ENCODE results near the gene RRAGD. TPM values are rescaled to one million over a fixed set of nuclear protein-coding genes. Genes with fewer than 3 reads are reported as not detected.
A peak's percentile ranks its signal among the peaks of the same experiment; 100 is the strongest.

Gene RRAGD
- total RNA-seq, 1 donor from 2014 or later = 17.9 TPM

- Mint-ChIP-seq H3K27ac (ENCODE audit: unreplicated experiment) (no peak overlapping the region), H3K4me3 (ENCODE audit: unreplicated experiment) (no peak overlapping the region), H3K4me1 (ENCODE audit: low read depth) (peaks cover 29% of the 10 kb centered on the region), H3K27me3 (ENCODE audit: low read depth) (peaks cover 2% of the 10 kb centered on the region), H3K36me3 (ENCODE audit: low read depth) (peaks cover 1% of the 10 kb centered on the region), H3K9me3 (ENCODE audit: low read depth) (no peaks in the 10 kb centered on the region)
- DNase-seq (ENCODE audit: low spot score) = no peak
- TF ChIP-seq, protein P1, sequence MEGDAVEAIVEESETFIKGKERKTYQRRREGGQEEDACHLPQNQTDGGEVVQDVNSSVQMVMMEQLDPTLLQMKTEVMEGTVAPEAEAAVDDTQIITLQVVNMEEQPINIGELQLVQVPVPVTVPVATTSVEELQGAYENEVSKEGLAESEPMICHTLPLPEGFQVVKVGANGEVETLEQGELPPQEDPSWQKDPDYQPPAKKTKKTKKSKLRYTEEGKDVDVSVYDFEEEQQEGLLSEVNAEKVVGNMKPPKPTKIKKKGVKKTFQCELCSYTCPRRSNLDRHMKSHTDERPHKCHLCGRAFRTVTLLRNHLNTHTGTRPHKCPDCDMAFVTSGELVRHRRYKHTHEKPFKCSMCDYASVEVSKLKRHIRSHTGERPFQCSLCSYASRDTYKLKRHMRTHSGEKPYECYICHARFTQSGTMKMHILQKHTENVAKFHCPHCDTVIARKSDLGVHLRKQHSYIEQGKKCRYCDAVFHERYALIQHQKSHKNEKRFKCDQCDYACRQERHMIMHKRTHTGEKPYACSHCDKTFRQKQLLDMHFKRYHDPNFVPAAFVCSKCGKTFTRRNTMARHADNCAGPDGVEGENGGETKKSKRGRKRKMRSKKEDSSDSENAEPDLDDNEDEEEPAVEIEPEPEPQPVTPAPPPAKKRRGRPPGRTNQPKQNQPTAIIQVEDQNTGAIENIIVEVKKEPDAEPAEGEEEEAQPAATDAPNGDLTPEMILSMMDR (IDR thresholded peaks at IDR 0.05) = no peak
Measured at GRCh38 chr6:89438248-89438647, 26.2 kb upstream of the RRAGD start.

DNA sequence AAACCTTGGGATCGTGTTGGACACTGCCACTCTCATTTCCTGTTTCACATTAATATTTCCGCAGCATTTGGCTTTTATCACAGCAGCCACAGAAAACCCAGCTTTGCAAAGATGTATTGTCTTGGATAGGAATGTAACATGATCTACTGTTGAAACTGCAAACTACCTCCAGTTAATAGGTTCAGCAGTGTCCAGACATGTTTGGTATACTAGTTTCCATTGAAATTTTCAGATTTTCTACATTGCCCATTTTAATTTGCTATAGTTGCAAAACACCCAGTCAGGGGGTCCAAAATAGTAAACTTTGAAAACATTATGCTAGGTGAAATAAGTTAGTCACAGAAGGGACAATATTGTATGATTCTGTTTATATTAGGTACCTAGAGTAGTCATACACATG is 24.2 kb upstream of the RRAGD start:
- Mint-ChIP-seq H3K36me3 (ENCODE audit: low read depth) (no peaks in the 10 kb centered on the region), H3K4me3 (ENCODE audit: unreplicated experiment) (no peak overlapping the region), H3K9me3 (ENCODE audit: low read depth) (no peaks in the 10 kb centered on the region), H3K4me1 (ENCODE audit: low read depth) (peaks cover 35% of the 10 kb centered on the region), H3K27ac (ENCODE audit: unreplicated experiment) (no peak overlapping the region), H3K27me3 (ENCODE audit: low read depth) (no peaks in the 10 kb centered on the region)
- TF ChIP-seq, protein P1 (IDR thresholded peaks at IDR 0.05) = no peak
- DNase-seq (ENCODE audit: low spot score) = no peak

DNA sequence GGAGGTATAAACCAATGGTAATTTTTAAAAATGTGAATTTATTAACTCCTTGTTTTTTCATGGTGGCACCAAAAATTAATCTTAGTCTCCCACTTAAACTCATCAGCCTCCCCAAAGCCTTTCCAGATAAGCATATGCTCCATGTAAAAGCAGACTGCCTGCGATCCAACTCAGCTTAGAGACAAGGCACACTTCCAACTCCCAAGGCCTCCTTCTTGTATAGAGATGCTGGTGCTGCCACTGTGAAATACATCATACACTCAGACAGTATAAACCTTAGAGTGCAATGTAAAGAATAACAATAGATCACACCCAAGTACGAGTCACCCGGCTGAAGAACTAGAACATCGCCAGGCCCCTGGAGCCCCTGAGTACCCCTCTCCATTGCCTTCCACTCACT is 22.9 kb upstream of the RRAGD start:
- H3K36me3 Mint-ChIP-seq (ENCODE audit: low read depth) = no peaks in the 10 kb centered on the region
- peaks cover 38% of the 10 kb centered on the region for H3K4me1 Mint-ChIP-seq (ENCODE audit: low read depth)
- TF ChIP-seq, protein P1 (IDR thresholded peaks at IDR 0.05) = no peak
- no peaks in the 10 kb centered on the region for H3K9me3 Mint-ChIP-seq (ENCODE audit: low read depth)
- no peak overlapping the region for H3K27ac Mint-ChIP-seq (ENCODE audit: unreplicated experiment)
- H3K27me3 Mint-ChIP-seq (ENCODE audit: low read depth) = peaks cover 2% of the 10 kb centered on the region
- no peak overlapping the region for H3K4me3 Mint-ChIP-seq (ENCODE audit: unreplicated experiment)
- DNase-seq (ENCODE audit: low spot score) = no peak

- Mint-ChIP-seq H3K4me3 (ENCODE audit: unreplicated experiment) (peak overlapping the region; percentile 71), H3K4me1 (ENCODE audit: low read depth) (peaks cover 38% of the 10 kb centered on the region), H3K9me3 (ENCODE audit: low read depth) (no peaks in the 10 kb centered on the region), H3K36me3 (ENCODE audit: low read depth) (no peaks in the 10 kb centered on the region), H3K27me3 (ENCODE audit: low read depth) (peaks cover 2% of the 10 kb centered on the region), H3K27ac (ENCODE audit: unreplicated experiment) (no peak overlapping the region)
- no peak for DNase-seq (ENCODE audit: low spot score)
- TF ChIP-seq, protein P1 (IDR thresholded peaks at IDR 0.05) = no peak
Measured at GRCh38 chr6:89434150-89434499, 22.1 kb upstream of the RRAGD start.

DNA sequence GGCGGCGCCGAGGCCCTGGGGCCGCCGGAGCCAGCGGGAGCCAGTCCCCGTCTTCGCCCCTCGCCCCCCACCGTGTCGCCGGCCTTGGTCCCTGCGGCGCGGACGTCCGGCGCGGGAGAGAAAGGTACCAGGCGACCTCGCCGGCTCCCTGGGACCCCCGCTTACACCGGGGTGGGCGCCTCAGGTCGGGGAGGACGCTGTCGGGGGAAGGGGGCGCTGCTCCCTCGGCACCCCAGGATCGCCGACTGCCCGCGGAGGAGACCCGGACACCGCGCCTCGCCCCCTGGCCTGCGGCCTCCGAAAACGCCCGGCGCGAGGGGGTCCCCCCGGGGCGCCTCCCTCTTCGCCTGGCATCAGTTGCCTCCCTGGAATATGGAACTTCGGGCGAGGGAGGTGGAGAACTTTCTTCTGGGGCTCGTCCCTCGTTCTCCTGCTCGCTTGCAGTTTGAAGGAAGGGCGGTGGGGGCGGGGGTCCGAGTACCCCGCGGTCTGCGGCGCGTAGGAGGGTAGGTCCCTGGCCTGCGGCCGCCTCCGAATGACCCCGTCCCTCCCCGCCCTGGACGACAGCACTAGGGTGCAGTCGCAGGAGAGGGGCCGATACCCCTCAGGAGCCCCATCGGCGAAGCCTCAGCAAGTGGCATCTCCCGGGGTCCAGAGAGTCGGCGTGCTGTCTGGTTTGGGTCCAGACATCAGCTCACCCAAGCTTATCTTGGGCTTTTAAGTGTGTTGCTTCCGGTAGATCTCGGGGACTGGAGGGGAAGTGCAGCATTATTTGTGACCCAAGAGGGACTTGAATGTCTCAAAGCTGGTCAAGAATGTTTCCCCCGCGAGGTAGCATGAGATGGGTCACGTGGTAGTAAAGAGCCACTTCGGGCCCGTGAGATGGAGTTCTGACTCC is 21.4 kb upstream of the RRAGD start:
- H3K36me3 Mint-ChIP-seq (ENCODE audit: low read depth) = no peaks in the 10 kb centered on the region
- H3K27ac Mint-ChIP-seq (ENCODE audit: unreplicated experiment) = no peak overlapping the region

More for the DNA sequence above, 21.4 kb upstream of the RRAGD start:
- Mint-ChIP-seq H3K9me3 (ENCODE audit: low read depth) (no peaks in the 10 kb centered on the region), H3K4me1 (ENCODE audit: low read depth) (peaks cover 38% of the 10 kb centered on the region), H3K4me3 (ENCODE audit: unreplicated experiment) (peak overlapping the region; percentile 71), H3K27me3 (ENCODE audit: low read depth) (peaks cover 2% of the 10 kb centered on the region)
- no peak for DNase-seq (ENCODE audit: low spot score)
- TF ChIP-seq, protein P1 (IDR thresholded peaks at IDR 0.05) = peak; percentile 7

All from chondrocyte (in vitro differentiated cells).